Endometrial microvascular endothelial cells (primary cell): ENCODE measurements around the gene SARM1. TPM values are rescaled to one million over a fixed set of nuclear protein-coding genes. Genes with fewer than 3 reads are reported as not detected.

Source experiments
- in situ Hi-C: cut with HindIII; loops from 2 replicates; pipeline ENCODE4 v1.10.0; 2017; ENCODE audit warnings: low sequenced_read_pairs, low pct_unique_long_range_greater_than_20kb; ENCODE audit errors: inconsistent ontology term
- total RNA-seq: library from RNA; depleted of rRNA; stranded (reverse); fragments of >200 nt; gene quantifications from one replicate; pipeline ENCODE4 v1.2.3, GENCODE V29; 2015; ENCODE audit errors: inconsistent ontology term

The SARM1 gene
- total RNA-seq, 1 donor from 2014 or later, result 2.4 TPM

- in situ Hi-C loops, result no loop called here
These were observed 32.1 kb upstream of the SARM1 start for GRCh38 chr17:28339431-28339830.

- in situ Hi-C loops, result no loop called here
These were observed 31.1 kb upstream of the SARM1 start for GRCh38 chr17:28340374-28340773.

- in situ Hi-C loops, result no loop called here
These were observed 30.0 kb upstream of the SARM1 start for GRCh38 chr17:28341516-28341915.

- in situ Hi-C loops, result no loop called here
These were observed 29.2 kb upstream of the SARM1 start for GRCh38 chr17:28342313-28342712.

GRCh38 chr17:28343491-28343932 is 28.0 kb upstream of the SARM1 start:
- in situ Hi-C loops, result no loop called here

GRCh38 chr17:28344011-28344410 is 27.5 kb upstream of the SARM1 start:
- in situ Hi-C loops, result no loop called here

- in situ Hi-C loops, result no loop called here
These were observed 27.0 kb upstream of the SARM1 start for GRCh38 chr17:28344435-28344901.

GRCh38 chr17:28345419-28346198 is 25.9 kb upstream of the SARM1 start:
- in situ Hi-C loops, result no loop called here

GRCh38 chr17:28346199-28346580 is 25.3 kb upstream of the SARM1 start:
- in situ Hi-C loops, result no loop called here

GRCh38 chr17:28346746-28347246 is 24.7 kb upstream of the SARM1 start:
- in situ Hi-C loops, result no loop called here

- in situ Hi-C loops, result no loop called here
These were observed 24.1 kb upstream of the SARM1 start for GRCh38 chr17:28347261-28347891.

- in situ Hi-C loops, result no loop called here
These were observed 22.5 kb upstream of the SARM1 start for GRCh38 chr17:28348979-28349378.

- in situ Hi-C loops, result no loop called here
These were observed 21.2 kb upstream of the SARM1 start for GRCh38 chr17:28350271-28350670.

- in situ Hi-C loops, result no loop called here
These were observed 14.2 kb upstream of the SARM1 start, which contains the start of gene POLDIP2 for GRCh38 chr17:28357061-28357900. Gene POLDIP2 (minus strand): TSS chr17:28357527. CDS start chr17:28357448, 79 bp downstream.

GRCh38 chr17:28357901-28358197 is 13.6 kb upstream of the SARM1 start:
- in situ Hi-C loops, result no loop called here

- in situ Hi-C loops, result no loop called here
These were observed 8.3 kb upstream of the SARM1 start for GRCh38 chr17:28363186-28363585.

GRCh38 chr17:28363776-28364650 is 7.5 kb upstream of the SARM1 start:
- in situ Hi-C loops, result no loop called here

GRCh38 chr17:28364665-28365363 is 6.7 kb upstream of the SARM1 start, which contains the start of gene SEBOX:
Gene SEBOX (minus strand): TSS chr17:28365199. CDS start chr17:28365151, 48 bp downstream.
- in situ Hi-C loops, result no loop called here
